Middle frontal gyrus (tissue), 1 donor: ENCODE measurements around the gene FBXO42.
"Not testable (repeated sequence)": the region's sequence is repeated elsewhere in the genome, so short reads cannot be mapped to it uniquely, and the experiment has no call there.

ENCODE experiments used
- DNase-seq: peaks from one replicate; pipeline ENCODE4 v3.0.0-alpha.2; 2015; ENCODE audit warnings: low spot score; ENCODE audit errors: extremely low spot score

The FBXO42 gene

GRCh38 chr1:16266411-16267118 is 85.7 kb downstream of the FBXO42 start:
- DNase-seq, result no peak

- no peak for DNase-seq
Observed at GRCh38 chr1:16262067-16262466, 90.2 kb downstream of the FBXO42 start.

- no peak for DNase-seq
Observed at GRCh38 chr1:16260814-16261213, 91.5 kb downstream of the FBXO42 start.

GRCh38 chr1:16258591-16259135 is 93.6 kb downstream of the FBXO42 start:
- DNase-seq, result no peak

- no peak for DNase-seq
Observed at GRCh38 chr1:16257968-16258367, 94.3 kb downstream of the FBXO42 start.

GRCh38 chr1:16257556-16257955 is 94.7 kb downstream of the FBXO42 start:
- not testable (repeated sequence) for DNase-seq

- DNase-seq, result no peak
Observed at GRCh38 chr1:16256478-16256877, 95.8 kb downstream of the FBXO42 start.

- no peak for DNase-seq
Observed at GRCh38 chr1:16254263-16254928, 97.9 kb downstream of the FBXO42 start.

GRCh38 chr1:16253332-16253922 is 98.9 kb downstream of the FBXO42 start:
- no peak for DNase-seq

GRCh38 chr1:16252912-16253311 is 99.4 kb downstream of the FBXO42 start:
- no peak for DNase-seq

GRCh38 chr1:16251381-16251780 is 100.9 kb downstream of the FBXO42 start:
- no peak for DNase-seq

- DNase-seq, result no peak
Observed at GRCh38 chr1:16250524-16251251, 101.6 kb downstream of the FBXO42 start.

- no peak for DNase-seq
Observed at GRCh38 chr1:16249596-16250241, 102.6 kb downstream of the FBXO42 start.

GRCh38 chr1:16248603-16249516 is 103.4 kb downstream of the FBXO42 start:
- DNase-seq, result peak; percentile 34

GRCh38 chr1:16248007-16248436 is 104.3 kb downstream of the FBXO42 start:
- DNase-seq, result no peak

- DNase-seq, result no peak
Observed at GRCh38 chr1:16247441-16247840, 104.8 kb downstream of the FBXO42 start.

- DNase-seq, result no peak
Observed at GRCh38 chr1:16246961-16247360, 105.3 kb downstream of the FBXO42 start.

- DNase-seq, result not testable (repeated sequence)
Observed at GRCh38 chr1:16246239-16246638, 106.0 kb downstream of the FBXO42 start.

GRCh38 chr1:16245476-16246196 is 106.6 kb downstream of the FBXO42 start:
- DNase-seq, result no peak
